HG02610 (cell line): ENCODE results near the gene PGRMC2.

Source experiments
- ATAC-seq: cut with Tn5 transposase; IDR thresholded peaks from one replicate; pipeline ENCODE4 v1.9.1; 2021; ENCODE audit warnings: mild to moderate bottlenecking, moderate library complexity; ENCODE audit not compliant: unreplicated experiment

PGRMC2 gene

GRCh38 chr4:128221586-128221985 lies 66.0 kb downstream of the PGRMC2 start:
- ATAC-seq = no peak

GRCh38 chr4:128220286-128221235 lies 67.1 kb downstream of the PGRMC2 start:
- peak; percentile 71 for ATAC-seq
